CD4-positive, alpha-beta T cell treated with Interleukin-15 for 1 hour (primary cell): Measurements from ENCODE around the gene DUSP16.
"Not testable (repeated sequence)": the region's sequence is repeated elsewhere in the genome, so short reads cannot be mapped to it uniquely, and the experiment has no call there.

Source experiments
- DNase-seq: peaks from one replicate; pipeline ENCODE4 v3.0.0-alpha.2; 2020

The DUSP16 gene

DNA sequence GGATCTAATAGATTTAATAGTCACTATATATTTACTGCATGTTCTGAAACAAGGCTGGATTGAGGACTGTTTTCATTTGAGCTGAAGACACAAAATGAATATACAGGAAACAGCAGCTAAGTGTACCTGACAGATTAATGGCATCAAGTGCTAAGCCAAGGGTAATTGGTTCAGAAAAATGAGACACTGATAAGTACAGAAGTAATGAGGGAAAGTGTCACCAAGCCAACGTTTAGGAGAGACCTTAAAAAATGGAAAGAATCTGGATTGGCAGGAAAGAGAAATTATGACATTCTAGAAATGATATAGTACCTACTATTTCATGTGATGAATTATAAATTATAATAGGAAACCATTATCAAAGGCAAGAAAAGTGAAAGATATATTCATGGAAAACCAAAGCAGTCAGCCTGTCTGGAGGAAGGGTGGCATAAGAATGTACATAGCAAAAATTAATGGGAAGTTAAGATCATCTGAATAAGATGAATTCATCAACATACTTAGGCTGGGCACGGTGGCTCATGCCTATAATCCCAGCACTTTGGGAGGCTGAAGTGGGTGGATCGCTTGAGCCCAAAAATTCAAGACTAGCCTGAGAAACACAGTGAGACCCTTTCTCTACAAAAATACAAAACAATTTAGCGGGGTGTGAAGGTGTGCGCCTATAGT is 21.0 kb upstream of the DUSP16 start:
- DNase-seq = no peak

GRCh38 chr12:12582895-12583303 is 20.2 kb upstream of the DUSP16 start:
- no peak for DNase-seq

DNA sequence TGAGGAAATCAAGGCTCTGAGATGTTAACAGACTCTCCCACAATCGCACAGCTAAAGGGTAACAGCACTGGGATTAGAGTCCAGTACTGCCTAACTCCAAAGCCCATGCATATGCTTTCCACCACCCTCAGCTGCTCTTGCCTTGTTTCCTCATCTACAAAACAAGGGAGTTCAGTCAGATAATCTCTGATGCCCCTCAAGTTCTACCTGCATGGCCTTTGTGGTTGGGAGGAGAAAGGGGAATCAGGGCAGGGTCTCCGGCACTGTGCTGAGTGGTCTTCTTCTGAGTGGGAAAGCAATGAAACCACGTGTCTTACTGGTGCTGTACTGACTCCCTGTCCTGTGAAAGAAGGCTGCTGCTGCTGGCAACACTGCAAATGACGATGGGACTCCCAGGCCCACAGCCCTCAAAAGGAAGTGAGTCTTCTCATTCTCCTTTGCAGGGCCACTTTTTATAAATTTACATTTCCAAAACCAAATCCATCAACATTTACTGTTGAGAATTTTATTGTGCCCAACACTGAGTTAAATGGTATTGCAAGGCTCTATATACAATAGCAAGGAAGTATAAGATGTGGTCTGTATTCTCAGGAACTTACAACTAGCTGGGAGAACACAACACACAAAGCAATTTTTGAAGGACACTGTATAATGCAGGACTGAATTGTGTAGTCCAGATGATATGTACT is 19.7 kb upstream of the DUSP16 start:
- no peak for DNase-seq

DNA sequence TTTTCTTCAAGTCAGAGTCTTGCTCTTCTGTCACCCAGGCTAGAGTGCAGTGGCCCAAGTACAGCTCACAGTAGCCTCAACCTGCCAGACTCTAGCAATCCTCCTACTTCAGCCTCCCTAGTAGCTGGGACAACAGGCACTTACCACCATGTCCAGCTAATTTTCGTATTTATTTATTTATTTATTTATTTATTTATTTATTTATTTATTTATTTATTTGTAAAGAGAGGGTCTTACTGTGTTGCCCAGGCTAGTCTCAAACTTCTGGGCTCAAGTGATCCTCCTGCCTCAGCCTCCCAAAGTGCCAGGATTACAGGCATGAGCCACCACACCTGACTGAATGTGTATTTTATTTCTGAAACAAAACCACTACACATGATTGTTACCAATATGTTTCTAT is 18.1 kb upstream of the DUSP16 start:
- not testable (repeated sequence) for DNase-seq

DNA sequence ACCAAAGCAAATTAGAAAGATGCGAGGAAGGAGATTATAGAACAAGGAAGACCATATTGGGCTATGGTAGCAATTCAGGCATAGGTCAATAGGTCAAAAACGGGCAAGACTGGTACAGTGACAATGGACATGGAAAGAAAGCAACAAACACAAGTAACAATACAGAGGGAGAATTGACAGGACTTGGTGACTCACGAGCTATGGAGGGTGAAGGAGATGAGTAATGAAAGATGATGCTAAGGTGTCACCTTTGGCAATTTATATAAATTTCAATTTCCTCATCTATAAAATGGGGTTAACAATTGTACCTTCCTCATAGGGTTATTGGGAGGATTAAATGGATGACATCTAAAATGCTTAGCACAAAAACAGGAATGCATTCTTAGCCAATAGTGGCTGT is 15.1 kb upstream of the DUSP16 start:
- DNase-seq = no peak

DNA sequence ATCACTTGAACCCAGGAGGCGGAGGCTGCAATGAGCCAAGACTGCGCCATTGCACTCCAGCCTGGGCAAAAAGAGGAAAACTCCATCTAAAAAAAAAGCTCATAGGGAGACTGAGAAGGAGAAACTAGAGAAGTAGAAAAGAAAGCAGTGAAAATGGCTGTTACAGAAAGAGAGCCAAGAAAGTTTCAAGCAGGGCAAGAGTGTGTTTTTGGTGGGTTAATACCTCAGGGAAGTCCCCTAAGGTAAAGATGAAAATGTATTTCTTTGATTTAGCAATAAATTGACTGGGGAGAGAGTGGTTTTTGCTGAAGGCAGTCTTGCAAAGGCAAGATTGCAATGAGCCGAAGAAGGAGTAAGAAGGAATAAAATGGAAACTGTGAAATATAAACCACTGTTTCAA is 10.0 kb upstream of the DUSP16 start:
- DNase-seq = no peak

DNA sequence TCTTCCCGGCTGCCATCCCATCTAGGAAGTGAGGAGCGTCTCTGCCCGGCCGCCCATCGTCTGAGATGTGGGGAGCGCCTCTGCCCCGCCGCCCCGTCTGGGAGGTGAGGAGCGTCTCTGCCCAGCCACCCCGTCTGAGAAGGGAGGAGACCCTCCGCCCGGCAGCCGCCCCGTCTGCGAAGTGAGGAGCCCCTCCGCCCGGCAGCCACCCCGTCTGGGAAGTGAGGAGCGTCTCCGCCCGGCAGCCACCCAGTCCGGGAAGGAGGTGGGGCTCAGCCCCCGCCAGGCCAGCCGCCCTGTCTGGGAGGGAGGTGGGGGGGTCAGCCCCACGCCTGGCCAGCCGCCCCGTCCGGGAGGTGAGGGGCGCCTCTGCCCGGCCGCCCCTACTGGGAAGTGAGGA is 3.3 kb upstream of the DUSP16 start:
- DNase-seq = not testable (repeated sequence)

DNA sequence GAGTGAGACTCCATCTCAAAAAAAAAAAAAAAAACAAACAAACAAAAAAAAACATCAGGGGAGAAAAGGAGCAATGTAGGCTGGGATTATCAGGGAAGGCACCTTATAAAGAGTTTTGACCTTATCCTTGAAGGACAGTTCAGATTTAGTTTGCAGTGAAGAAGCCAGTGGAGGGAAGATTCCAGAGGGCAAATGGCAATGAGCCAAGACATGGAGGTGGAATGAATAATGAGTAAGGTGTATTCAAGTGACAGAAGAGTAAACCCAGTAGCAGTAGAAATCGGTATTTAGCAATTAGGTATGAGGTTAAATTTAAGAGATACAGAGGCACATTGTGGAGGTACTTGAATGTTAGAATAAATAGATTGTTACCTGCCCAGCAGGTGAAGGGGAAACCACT is 2.2 kb upstream of the DUSP16 start:
- no peak for DNase-seq

GRCh38 chr12:12563290-12563928 is 746 bp upstream of the DUSP16 start:
- no peak for DNase-seq

DNA sequence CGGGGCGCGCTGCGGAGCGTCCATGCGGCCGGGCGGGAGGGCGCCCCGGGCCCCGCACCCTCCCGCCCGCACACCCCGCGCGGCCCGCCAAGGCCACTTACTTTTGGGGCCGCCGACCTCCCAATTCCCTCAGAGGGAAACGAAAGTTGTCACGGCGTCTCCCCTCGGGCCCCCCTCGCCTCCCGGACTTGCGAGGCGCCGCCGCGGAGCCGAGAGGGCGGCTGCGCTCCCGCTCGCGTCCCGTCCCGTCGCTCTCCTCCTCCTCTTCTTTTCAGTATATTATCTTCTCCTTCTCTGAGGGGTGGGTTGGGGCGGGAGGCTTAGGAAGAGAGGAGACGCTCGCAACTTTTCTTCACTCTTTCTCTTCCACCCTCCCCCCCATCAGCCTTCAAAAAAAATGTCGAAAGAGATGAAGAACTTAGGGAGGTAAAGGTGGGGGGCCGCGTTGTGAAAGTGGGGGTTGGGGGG is 613 bp downstream of the DUSP16 start:
- peak; percentile 40 for DNase-seq

DNA sequence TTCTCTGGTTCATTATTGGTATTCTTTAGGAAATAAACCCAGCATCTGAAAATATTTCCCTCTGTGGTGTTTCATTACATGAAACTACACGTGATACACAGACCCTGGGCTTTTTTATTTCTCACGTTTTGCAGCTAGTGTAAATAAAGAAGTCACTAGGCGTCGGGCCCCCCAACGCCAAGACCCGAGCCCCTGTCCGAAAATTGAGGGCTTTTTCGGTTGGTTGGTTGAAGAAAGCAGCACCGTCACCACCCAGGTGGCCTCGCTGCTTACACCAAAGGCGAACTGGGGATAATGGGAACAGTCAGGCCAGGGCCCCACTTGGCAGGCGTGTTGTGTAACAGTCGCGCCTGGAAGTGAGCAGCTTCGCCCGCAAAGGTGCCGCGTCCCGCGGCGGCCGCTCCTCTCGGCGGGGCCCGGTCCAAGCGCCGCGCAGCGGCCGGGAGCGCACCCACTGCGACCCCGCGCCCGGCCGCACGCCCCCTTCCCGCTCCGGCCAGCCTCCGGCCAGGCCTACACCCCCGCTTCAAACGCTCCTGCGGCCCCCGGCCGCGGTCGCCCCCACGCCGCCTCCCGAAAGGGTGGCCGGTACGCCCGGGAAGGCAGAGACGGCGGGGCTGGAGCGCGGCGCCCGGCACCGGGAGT is 1.2 kb downstream of the DUSP16 start:
- DNase-seq = peak; percentile 54

GRCh38 chr12:12560587-12561370 is 1.9 kb downstream of the DUSP16 start:
- peak; percentile 76 for DNase-seq

DNA sequence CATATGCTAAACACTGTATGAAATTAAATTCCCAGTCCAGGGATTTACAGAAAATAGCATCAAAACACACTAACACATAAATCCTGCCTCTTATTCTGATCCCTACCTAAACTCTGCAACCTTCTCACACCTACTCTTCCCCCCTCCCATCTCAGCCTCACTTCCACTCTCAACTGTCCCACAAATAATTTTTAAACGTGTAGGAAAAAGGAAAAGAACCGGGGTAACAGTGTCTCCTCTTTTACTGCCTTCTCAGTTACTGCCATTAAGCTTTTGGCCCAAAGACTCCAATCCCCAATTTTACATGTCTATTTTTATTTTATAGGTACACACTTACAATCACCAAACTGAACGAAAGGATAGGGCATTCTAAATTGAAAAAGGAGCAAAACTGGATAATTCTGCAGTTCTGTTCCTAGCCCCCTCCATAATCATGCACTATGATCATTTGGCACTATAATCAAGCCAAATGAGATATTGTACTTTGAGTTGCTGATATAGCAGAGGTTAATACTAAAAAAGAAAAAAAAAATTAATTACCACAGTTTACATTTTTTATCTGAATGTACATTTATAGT is 2.9 kb downstream of the DUSP16 start:
- DNase-seq = no peak

DNA sequence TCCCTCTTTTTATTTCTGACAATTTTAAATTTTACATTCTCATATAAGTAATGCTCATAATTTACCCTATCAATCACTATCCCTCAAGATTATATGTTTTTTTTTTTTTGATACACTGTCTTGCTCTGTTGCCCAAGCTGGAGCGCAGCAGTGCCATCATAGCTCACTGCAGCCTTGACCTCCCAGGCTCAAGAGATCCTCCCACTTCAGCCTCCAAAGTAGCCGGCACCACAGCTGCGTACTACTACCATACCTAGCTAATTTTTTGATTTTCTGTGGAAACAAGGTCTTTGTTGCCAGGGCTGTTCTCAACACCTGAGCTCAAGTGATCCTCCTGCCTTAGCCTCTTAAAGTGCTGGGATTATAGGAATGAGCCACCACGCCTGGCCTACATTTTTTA is 4.4 kb downstream of the DUSP16 start:
- DNase-seq = no peak

DNA sequence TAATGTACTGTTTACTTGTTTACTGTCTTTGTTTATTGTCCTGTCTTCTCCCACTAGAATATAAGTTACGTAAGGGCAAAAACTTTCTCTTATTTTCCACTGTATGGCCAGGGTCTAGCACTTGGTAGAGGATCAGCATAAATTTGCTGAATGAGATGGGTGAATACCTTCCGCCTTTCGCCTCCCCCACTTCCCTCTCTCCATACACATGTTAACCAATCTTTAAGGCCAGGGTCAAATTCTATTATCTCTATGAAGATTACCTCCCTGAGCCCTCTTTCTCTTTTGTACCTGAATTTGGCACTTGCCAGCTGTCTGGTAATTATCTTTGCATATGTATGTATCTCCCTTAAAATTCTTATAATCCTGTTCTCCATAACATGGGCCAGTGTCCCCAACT is 4.9 kb downstream of the DUSP16 start:
- DNase-seq = no peak

- DNase-seq = no peak
Measured at GRCh38 chr12:12555656-12556055, 7.0 kb downstream of the DUSP16 start.

DNA sequence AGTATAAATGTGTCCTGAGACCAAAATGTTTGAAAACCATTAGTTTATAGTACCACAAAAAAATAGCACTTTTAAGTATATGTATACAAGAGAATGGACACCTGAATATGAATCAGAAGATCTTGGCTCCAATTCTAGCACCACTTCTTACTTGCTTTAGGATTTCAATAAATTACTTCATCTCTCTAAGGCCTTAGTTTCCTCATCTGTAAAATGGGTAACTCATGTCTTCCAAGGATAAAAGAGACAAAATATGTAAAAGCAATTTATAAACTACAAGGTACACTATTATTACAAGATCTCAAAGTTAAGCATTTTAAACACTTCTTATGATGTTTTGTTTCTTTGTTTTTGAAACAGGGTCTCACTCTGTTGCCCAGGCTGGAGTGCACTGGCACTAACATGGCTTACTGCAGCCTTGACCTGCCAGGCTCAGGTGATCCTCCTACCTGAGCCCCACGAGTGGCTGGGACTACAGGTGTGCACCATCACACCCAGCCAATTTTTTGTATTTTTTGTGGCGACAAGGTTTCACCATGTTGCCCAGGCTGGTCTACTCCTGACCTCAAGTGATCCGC is 9.4 kb downstream of the DUSP16 start:
- no peak for DNase-seq

DNA sequence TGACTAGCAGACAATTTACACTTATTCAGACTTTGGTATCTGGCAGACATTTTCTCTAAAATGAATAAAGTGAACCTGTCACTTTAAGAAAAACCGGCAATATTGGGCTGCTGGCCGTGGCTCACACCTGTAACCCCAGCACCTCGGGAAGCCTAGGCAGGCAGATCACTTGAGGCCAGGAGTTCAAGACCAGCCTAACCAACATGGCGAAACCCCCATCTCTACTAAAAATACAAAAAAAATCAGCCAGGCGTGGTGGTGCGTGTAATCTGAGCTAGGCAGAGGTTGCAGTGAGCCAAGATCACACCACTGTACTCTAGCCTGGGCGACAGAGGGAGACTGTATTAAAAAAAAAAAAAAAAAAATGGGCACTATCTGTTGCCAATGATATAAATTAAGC is 11.5 kb downstream of the DUSP16 start:
- no peak for DNase-seq

- DNase-seq = no peak
Measured at GRCh38 chr12:12550277-12550676, 12.4 kb downstream of the DUSP16 start.

GRCh38 chr12:12549426-12549825 is 13.2 kb downstream of the DUSP16 start:
- DNase-seq = no peak

GRCh38 chr12:12548713-12549112 is 13.9 kb downstream of the DUSP16 start:
- DNase-seq = no peak

DNA sequence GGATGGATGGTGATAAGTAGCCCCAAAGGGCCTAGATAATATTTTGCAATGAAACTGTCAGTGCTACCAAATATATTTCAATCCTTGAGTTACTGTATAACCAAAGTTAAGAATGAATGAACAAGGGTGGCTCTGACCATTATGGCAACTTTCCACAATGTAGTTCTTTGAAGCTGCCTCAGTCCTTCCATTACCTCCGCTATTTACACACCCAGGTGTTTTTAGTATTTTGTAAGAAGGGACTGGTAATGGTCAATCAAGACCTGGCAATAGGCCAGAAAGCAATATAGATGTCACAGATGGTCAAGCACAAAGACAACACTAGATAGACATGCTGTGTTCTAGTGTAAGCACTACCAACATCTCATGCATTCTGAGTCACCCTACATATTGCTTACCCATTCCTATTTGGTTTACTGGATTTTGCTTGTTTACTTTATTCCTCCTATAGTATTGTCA is 16.3 kb downstream of the DUSP16 start:
- DNase-seq = no peak
